HEK293T (cell line): Measurements from ENCODE around the gene DUOX1.

Source experiments
- ARNT ChIP-seq: fragments of 450-650 bp; IDR thresholded peaks from 2 replicates; pipeline ENCODE4 v1.6.1; 2017; ENCODE audit warnings: mild to moderate bottlenecking
- BHLHE40 ChIP-seq: fragments of 450-650 bp; IDR thresholded peaks from 2 replicates; pipeline ENCODE4 v1.6.1; 2016; ENCODE audit warnings: mild to moderate bottlenecking, moderate library complexity, borderline replicate concordance
- CTBP1 ChIP-seq: fragments of 450-650 bp; IDR thresholded peaks from 2 replicates; pipeline ENCODE4 v1.6.1; 2016; ENCODE audit warnings: borderline replicate concordance
- ZNF384 ChIP-seq: fragments of 450-650 bp; IDR thresholded peaks from 2 replicates; pipeline ENCODE4 v1.6.1; 2016

- no peak for TF ChIP-seq ARNT
- no peak for TF ChIP-seq ZNF384
- TF ChIP-seq BHLHE40: no peak
- TF ChIP-seq CTBP1: no peak
Measured at GRCh38 chr15:45091576-45091975, 38.2 kb upstream of the DUOX1 start.
